Neural crest cell (in vitro differentiated cells): Measurements from ENCODE around the gene CDC42BPG. TPM values are rescaled to one million over a fixed set of nuclear protein-coding genes. Genes with fewer than 3 reads are reported as not detected.

Experiments used
- DNase-seq: peaks from one replicate; pipeline ENCODE4 v3.0.0; 2021; ENCODE audit warnings: low read depth, mixed read lengths, low spot score
- H3K27ac Mint-ChIP-seq: one replicate; pipeline ENCODE4 v1.8.0; 2021; ENCODE audit warnings: mild to moderate bottlenecking, mixed read lengths; ENCODE audit not compliant: unreplicated experiment
- H3K27me3 Mint-ChIP-seq: 2 replicates; pipeline ENCODE4 v1.8.0; 2021; ENCODE audit warnings: low read depth, mild to moderate bottlenecking, mixed read lengths
- H3K36me3 Mint-ChIP-seq: 2 replicates; pipeline ENCODE4 v1.8.0; 2021; ENCODE audit warnings: low read depth, mild to moderate bottlenecking, mixed read lengths
- H3K4me1 Mint-ChIP-seq: 2 replicates; pipeline ENCODE4 v1.8.0; 2021; ENCODE audit warnings: mixed read lengths
- H3K4me3 Mint-ChIP-seq: one replicate; pipeline ENCODE4 v1.8.0; 2021; ENCODE audit warnings: mild to moderate bottlenecking, mixed read lengths
- H3K9me3 Mint-ChIP-seq: 2 replicates; pipeline ENCODE4 v1.8.0; 2021; ENCODE audit warnings: mixed read lengths
- CTCF ChIP-seq: fragments of 200-600 bp; sonication (generic); conservative IDR thresholded peaks from 2 replicates; pipeline ENCODE4 v1.5.0; 2021; ENCODE audit warnings: antibody characterized with exemption, mild to moderate bottlenecking
- total RNA-seq: library from RNA; stranded (reverse); gene quantifications from 2 replicates; pipeline ENCODE4 v1.2.1, GENCODE V29; 2021

The CDC42BPG gene
- total RNA-seq, 1 donor from 2014 or later, result 3.5 TPM

GRCh38 chr11:64787526-64788320 is 56.7 kb downstream of the CDC42BPG start:
- H3K9me3 Mint-ChIP-seq, result no peaks in the 10 kb centered on the region
- H3K4me3 Mint-ChIP-seq, result peak overlapping the region; percentile 22
- H3K36me3 Mint-ChIP-seq, result no peaks in the 10 kb centered on the region
- peak; percentile 72 for TF ChIP-seq CTCF
- H3K27me3 Mint-ChIP-seq, result no peaks in the 10 kb centered on the region
- H3K27ac Mint-ChIP-seq, result no peak overlapping the region
- DNase-seq, result peak; percentile 65
- no peaks in the 10 kb centered on the region for H3K4me1 Mint-ChIP-seq

GRCh38 chr11:64786308-64786707 is 58.1 kb downstream of the CDC42BPG start:
- H3K4me3 Mint-ChIP-seq, result no peak overlapping the region

GRCh38 chr11:64784813-64785581 is 59.5 kb downstream of the CDC42BPG start:
- no peak overlapping the region for H3K27ac Mint-ChIP-seq
- H3K36me3 Mint-ChIP-seq, result no peaks in the 10 kb centered on the region
- DNase-seq, result no peak
- H3K4me3 Mint-ChIP-seq, result no peak overlapping the region
- no peaks in the 10 kb centered on the region for H3K9me3 Mint-ChIP-seq
- TF ChIP-seq CTCF, result no peak
- no peaks in the 10 kb centered on the region for H3K4me1 Mint-ChIP-seq
- no peaks in the 10 kb centered on the region for H3K27me3 Mint-ChIP-seq

More at GRCh38 chr11:64786308-64786707, 58.1 kb downstream of the CDC42BPG start:
- Mint-ChIP-seq H3K4me1 (no peaks in the 10 kb centered on the region), H3K27me3 (no peaks in the 10 kb centered on the region), H3K36me3 (no peaks in the 10 kb centered on the region), H3K9me3 (no peaks in the 10 kb centered on the region), H3K27ac (no peak overlapping the region)
- TF ChIP-seq CTCF, result no peak
- no peak for DNase-seq

- H3K4me1 Mint-ChIP-seq, result peaks cover 45% of the 10 kb centered on the region
- H3K27ac Mint-ChIP-seq, result peak within 1 kb of the TSS; percentile 97
- H3K4me3 Mint-ChIP-seq, result peak within 1 kb of the TSS; percentile 99
- no peak for TF ChIP-seq CTCF
- H3K9me3 Mint-ChIP-seq, result no peaks in the 10 kb centered on the region
- peaks cover 5% of the 10 kb centered on the region for H3K27me3 Mint-ChIP-seq
- H3K36me3 Mint-ChIP-seq, result peaks cover 29% of the 10 kb centered on the region
- DNase-seq, result peak; percentile 96
Measured at GRCh38 chr11:64778473-64779298, 65.8 kb downstream of the CDC42BPG start, which contains the start of gene SF1. TSS of gene SF1 (minus strand) at chr11:64778542. CDS start at chr11:64778392, 150 bp downstream.

GRCh38 chr11:64778223-64778472 is 66.3 kb downstream of the CDC42BPG start:
- Mint-ChIP-seq H3K27me3 (peaks cover 5% of the 10 kb centered on the region), H3K4me1 (peaks cover 51% of the 10 kb centered on the region), H3K27ac (no peak overlapping the region), H3K9me3 (no peaks in the 10 kb centered on the region), H3K36me3 (peaks cover 35% of the 10 kb centered on the region), H3K4me3 (peak overlapping the region; percentile 99)
- no peak for TF ChIP-seq CTCF
- DNase-seq, result no peak
